DMS79 (cell line): ENCODE results near the gene PTGR3.
A peak's percentile ranks its signal among the peaks of the same experiment; 100 is the strongest.

Experiments
- DNase-seq: peaks from one replicate; lab custom pipeline; 2025; lab: John Stamatoyannopoulos, UW

PTGR3 gene, protein sequence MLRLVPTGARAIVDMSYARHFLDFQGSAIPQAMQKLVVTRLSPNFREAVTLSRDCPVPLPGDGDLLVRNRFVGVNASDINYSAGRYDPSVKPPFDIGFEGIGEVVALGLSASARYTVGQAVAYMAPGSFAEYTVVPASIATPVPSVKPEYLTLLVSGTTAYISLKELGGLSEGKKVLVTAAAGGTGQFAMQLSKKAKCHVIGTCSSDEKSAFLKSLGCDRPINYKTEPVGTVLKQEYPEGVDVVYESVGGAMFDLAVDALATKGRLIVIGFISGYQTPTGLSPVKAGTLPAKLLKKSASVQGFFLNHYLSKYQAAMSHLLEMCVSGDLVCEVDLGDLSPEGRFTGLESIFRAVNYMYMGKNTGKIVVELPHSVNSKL

DNA sequence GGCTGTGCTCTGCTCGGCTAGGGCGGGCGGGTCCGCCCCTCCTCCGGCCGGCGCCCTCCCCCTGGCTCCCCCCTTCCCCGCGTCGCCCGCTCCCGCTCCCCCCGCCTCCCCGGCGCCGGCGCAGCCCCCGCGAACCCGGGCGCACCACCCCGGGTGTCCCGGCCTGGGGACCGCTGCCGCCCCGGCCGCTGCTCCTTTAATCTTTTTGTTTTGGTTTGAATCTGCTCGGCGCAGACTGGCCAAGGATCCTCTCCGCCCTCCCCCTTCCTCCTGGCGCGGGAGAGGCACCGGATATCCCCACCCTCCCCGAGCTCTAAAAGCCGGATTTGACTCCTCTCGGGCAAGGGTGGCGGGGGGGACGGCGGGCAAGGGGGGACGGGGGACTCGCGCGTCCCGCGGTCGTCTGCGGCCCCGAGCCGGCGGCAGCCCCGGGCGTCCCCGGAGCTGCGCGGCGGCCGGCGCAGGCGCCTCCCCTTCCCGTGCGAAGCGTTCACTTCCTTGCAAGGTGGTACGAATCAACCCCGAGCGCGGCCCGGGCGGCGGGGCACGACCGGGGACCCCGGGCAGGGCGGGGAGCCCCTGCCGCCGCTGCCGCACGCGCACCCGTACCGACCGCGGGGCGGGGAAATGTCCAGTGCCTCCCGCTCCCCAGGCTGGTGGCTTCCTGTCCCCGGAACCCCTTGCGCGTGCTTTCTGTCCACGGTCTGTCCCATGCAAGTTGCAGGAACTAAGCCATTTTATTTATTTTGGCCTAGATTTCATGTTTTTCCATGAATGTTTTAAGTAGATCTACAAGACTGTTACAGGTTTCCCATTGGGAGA, at the start of gene PTGR3:
TSS of gene PTGR3 (minus strand) at position 11 of the 822 bp plus-strand sequence. CDS start 81 bp downstream, outside the sequence.
- peak; percentile 64 for DNase-seq

DNA sequence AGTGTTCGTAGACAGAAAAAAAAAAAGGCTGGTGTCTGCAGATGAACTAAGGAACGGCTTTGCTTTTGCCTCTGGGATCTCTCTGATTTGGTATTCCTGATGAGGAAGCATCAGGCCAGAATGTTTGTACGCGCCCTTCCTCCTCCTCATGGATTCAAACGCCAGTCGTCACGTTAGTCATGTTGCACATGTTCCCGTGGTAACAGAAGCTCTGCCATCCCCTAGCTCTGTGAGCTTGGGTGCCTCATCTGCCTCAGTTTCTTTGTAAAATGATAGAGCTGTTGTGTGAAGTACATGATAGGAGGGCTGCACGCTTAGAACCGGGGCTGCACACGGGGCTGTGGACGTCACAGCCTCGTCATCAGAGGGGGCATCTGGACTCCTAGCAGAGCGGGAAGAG, 48.7 kb upstream of the PTGR3 start:
- no peak for DNase-seq

DNA sequence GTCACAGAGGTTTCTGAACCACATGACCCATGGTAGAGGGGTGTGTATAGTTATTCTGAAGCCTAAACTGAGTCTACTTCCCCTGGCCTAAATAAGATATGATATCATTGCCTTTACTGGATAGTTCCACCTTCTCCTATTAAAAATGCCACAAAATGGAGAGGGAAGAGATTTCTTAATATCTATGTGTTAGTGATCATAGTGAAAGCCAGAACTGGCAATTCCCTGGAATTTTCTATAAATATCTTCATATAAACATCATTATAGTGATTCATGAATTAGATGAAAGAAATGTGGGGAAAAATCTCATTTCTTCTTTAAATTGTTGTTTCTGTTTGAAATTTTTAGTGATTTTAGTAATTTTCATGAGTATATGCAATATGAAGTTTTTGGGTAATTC, 47.4 kb upstream of the PTGR3 start:
- DNase-seq = no peak

DNA sequence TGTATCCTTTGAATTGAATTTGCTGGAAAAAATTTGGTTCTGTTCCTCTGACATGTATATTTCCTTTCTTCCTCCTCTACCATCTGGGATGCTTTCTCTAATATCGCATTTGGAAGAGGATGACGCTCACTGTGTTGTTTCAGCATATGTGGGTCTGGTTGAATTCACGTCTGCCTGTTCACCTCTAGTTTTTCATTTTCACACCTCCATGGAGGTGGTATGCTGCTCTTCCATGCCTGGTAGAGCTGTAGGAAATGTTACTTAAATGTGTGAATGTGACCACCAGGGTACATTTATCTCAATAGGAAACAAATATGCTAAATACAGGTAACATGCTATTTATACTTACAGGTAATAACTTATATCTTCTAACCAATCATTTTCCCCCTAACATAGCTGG, 46.2 kb upstream of the PTGR3 start:
- DNase-seq = no peak

DNA sequence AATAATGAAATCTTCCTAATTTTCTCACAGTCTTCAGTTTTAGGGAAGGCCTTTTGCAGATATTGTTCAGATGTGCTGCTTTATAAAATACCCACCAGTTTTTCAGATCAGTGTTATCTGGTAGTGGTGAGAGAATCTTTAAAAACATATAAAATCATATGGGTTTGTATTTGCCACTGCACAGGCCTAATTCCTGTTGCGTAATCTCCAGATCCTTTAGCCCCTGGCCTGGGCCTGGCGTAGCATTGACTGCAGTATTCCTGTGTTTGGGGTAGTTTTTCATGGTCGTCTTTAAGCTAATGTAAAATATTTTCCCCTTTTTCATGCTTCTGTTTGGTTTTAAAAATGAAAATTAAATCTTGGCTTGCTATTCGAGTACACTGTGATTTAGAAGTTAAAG, 44.8 kb upstream of the PTGR3 start:
- no peak for DNase-seq

DNA sequence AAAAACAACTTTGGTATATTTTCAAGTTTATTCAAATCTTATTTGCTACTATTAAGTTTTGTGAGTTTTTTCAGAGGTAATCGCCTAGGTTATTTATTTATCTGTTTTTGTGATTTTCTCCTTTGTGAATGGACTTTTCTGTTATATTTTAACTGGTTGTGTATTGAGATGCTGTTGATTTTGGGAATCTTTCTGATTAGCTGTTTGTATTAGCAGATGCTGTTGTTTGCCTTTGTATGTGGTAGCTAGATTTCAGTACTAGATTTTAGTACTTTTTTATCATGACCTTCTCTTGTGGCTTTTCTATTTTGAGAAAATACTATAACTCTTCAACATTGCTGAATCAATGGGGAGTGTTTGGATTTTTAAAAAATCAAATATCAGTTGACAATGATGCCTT, 44.1 kb upstream of the PTGR3 start:
- no peak for DNase-seq

DNA sequence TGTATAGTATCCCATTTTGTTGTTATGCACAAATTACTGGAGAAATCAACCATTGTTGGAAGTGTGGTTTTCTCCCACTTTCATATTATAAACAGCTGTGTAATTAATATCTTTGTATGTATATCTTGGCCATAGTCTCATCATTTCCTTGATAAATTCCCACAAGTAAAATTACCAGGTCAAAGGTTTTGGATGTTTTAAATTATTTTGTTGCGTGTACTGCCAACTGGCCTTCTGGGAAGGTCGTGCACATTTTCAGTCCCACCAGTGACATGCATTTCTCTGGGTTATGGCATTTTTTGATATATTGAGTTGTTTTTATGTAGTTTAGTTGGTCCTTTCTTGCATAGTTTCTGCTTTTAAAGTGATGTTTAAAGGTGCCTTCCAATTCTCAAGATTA, 43.2 kb upstream of the PTGR3 start:
- no peak for DNase-seq

DNA sequence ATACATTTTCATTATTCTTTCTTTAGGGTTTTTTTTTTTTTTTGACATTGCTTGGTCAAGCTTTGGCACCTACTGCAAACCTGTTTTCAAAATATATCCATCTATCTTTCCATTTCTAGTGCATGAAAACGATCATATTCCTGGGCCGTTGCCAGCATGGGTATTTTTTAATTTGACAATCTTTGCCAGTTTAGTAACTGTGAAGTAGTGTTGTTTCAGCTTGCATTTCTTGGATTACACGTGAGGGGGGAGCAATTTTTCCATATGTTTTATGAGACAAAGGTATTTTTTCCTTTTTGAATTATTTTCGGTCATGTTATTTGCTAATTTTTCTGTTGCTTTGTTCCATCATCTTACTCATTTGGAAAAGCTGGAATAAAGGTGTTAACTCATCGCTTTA, 42.5 kb upstream of the PTGR3 start:
- DNase-seq = no peak

DNA sequence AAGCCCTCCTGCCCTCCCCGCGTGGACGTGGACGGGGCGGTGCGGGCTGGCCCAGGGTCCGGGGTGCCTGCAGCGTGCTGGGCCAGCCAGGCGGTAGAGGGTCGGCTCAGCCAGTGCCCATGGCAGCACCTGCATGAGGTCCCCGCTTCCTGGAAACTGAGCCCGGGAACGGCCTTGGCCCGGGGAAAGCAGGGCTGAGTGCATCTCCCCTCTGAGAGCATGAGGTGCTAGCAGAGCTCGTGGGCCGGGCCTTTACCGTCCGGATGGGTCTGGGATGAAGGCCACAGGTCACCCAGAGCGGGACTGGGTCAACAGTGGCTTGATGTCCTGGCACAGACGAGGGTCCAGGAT, 41.5 kb upstream of the PTGR3 start:
- DNase-seq = no peak

DNA sequence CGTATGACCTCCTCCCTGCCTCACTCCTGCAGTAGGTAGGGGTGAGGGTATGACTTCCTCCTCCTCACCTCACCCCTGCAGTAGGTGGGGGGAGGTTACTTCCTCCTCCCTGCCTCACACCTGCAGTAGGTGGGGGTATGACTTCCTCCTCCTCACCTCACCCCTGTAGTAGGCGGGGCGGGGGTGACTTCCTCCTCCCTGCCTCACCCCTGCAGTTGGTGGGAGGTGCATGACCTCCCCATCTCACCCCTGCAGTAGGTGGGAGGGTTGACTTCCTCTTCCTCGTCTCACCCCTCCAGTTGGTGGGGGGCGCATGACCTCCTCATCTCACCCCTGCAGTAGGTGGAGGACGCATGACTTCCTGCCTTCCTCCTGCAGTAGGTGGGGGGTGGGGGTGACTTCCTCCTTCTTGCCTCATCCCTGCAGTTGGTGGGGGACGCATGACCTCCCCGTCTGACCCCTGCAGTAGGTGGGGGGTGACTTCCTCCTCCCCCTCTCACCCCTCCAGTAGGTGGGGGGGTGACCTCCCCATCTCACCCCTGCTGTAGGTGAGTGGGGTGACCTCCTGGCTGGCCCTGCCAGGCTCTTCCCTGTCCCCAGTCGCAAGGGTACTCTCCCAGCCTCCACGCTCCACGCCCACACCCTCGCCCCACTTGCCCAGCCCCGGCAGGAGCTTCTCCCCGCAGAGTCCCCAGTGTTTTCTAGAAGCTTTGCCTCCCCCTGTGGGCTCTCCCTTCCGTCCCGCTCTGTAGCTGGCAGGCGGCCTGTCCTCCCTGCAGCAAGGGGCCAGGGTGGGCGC, 40.9 kb upstream of the PTGR3 start:
- DNase-seq = no peak

DNA sequence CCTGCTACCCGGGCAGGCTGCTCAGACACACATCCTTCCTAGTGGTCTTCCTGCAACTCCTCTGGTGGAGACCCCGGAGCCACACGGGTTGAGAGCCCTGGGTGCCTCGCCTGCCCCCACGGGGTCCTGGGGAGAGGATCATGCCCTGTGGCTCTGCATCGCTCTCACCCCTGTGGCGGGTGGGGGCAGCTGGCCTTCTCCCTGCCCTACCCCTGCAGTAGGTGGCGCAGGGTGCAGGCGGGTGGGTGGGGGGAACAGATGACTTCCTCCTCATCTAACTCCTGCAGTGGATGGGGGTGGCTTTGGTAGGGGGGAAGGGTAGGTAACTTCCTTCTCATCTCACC, 40.2 kb upstream of the PTGR3 start:
- DNase-seq = no peak

DNA sequence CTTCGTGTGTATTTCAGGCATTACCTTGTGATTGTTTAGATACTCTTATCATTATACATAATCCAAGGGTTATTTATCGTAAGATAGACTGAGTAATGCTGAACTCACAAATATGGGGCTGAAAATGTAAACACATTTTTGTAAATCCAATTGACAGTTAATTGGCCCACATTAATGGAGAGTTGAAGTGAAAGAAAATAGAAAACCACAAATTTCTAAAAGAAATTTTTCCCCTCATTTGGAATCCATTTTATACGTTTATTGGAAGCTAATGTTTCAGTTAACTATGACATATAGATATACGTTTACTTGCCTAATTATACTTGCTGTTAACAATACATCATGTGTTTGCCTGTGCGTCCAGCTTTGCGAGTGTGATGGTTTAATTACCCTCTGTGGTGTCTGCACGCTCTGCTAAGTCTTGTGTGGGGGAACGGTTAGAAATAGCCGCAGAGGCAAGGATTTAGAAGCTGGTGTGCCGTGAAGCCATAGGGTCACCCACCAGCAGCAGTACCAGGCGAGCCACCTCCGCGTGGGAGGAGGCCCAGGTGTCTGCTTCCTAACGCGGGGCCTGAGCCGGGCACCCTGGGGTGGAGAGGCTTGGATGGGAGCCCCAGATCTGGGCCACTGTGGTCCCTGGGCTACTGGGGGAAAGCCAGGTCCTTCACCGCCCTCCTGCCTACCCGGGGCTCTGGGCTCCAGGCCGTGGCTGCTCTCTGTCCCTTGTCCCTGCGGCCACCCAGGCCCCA, 39.7 kb upstream of the PTGR3 start:
- no peak for DNase-seq

DNA sequence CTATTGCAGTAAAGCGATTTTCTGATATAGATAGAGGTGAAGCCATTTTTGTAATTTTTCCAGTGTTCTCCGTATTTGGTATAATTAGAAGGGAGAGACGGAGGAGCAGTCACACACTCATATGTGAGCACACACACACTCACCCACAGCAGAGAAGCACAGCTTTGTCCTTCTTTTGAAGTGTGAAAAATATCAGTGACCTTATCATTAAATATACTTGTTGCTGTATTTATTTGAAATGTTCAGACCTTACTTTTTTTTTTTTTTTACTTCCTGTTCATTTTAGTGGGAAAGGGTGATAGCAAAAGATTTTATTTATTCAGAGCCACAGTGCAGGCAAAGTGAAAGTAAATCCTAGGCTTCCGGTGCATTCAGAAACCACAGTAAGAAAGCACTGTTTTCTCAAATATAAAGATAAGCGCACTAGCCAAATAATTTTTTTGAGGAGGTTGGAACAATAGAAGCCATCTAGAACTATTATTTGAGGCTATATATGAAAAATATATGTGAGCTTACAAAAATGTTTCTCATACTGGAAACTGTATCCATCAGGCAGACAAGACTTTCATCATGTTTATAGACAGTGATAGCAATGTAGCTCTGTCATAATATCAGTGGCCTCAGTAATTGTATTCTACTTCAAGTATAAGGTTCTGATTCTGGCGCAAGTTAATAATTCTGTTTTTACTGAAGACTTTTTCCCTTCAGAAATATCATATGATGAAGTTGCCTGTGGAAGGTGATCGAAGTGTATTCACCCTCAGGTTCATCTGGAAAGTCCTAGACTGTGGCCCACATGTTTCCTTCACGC, 38.9 kb upstream of the PTGR3 start:
- peak; percentile 15 for DNase-seq

DNA sequence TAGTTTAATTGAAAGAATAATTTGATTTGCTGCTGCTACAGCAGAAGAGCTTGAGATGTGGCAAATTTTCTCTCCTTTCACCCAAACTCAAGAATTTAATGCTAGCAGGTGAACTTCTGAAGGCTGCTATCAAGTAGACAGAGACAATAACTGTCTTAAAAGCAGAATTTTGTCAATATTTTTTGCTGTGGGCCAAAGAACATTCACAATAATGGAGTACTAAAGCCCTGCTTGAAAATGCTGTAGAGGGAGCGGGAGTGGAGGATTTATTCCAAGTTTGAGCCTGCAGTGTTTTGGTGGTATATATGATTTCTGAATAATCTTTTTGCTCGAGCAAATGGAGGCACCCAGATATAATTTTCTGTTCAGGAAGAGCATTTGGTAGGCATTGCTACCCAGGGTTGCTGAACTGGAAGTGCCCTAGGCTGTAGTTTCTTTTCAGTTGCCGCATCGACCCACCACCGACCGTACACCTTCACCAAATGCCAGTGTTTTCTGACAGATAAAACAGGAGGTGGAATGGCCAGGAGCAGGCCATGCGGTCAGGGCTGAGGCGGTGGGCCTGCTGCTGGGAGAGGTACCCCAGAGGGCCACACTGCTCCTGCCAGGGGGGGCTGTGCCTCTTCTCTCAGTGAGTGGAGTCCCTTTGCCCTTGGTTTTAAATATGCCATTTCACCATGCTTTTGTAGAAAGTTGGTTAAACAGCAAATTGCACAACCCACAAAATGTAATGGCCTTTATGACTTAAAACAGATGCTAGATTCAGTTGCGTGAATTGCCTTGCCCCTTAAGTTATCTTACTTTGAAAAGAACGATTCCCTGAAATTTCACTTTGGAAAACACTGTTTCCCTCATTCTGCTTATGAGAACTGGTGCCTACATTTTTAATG, 38.0 kb upstream of the PTGR3 start:
- DNase-seq = no peak

DNA sequence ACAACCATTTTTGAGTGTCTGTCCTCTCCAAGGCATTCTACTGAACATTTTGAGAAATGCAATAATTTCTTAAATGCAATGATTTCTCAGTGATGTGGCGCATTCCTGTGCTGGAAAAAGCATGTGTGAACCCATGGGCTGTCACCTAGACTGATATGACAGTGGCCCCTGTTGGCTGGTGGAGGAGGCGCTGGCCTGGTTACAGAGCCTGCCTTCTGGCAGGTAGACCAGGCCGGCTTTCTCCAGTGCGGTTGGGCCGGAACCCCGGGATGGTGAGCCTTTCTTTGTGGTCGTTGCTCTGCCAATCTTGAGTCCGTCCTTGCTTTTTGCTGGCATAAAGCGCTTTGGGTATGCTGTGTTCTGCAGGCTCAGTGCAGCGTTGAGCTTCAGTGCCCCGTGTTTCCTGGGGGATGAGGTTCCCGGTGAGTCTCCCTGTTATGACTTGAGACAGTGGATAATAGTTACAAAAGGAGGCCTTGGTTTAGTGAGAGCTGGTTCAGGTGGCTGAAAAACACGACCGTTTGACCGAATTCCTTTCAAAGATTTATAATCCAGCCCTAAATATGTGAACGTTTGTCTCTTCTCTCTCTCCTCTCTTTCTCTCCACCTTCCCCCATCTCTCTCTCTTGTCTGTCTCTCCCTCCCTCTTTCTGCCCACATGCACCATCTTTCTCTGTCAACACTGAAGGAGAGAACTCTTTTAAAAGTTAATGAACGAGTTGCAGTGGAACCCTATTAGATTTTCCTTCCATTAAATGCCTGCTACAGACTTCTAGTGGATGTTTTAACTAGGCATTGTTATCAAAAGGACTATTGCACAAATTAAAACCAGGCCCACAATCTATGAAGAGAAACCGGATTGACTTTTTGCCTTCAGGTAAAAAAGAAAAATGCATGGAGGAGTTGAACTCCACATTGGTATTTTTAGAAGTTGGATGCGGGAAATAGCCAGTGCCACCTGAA, 35.7 kb upstream of the PTGR3 start:
- no peak for DNase-seq

DNA sequence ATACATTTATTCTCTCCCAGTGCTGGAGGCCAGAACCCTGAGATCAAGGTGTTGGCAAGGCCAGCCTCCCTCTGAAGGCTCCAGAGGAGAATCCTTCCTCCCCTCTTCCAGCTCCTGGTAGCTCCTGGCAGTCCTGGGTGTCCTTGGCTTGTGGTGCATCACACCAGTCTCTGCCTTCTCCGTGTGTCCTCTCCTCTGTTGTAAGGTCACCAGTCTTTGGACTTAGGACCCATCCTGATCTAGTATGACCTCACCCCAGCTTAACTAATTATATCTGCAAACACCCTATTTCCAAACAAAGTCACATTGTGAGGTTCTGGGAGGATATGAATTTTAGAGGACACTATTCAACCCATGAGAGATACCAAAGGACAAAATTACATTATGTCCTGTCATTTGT, 32.8 kb upstream of the PTGR3 start:
- DNase-seq = no peak

DNA sequence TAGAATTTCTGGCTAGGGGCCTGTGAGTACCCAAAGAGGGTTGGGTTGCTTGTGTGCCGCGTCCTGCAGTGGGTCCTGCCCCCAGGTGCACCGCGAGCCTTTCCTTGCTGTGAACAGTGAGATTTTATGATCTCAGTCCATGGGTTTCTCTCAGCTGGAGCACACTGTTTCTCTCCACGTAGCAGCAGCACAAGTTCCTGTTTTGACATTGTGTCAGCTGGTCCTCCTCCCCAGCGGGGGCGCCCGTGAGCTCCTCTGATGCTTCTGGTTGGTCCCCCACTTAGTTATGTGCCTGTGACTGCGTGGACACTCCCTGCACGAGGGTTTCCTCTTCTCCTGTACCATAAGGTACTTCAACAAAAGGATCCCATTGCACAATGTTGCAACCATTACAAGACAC, 31.5 kb upstream of the PTGR3 start:
- no peak for DNase-seq

DNA sequence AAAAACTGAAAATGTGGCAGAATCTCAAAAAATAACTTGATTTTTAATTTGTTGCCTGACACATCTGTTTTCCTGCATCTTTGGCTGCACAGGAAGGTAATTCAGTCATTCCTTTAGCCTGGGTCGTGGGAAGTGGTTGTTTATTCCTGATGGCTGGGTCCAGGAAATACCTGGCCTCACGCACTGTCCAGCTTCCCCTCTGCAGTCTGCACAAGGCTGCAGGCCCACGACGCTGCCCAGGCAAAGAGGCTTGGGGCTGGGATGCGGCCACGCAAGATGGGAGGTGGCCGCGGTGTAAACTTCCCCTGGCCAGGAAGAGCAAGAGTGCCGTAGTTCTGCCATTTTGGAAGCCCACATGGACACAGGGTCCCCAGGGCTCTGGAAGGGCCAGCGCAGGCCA, 29.8 kb upstream of the PTGR3 start:
- no peak for DNase-seq

DNA sequence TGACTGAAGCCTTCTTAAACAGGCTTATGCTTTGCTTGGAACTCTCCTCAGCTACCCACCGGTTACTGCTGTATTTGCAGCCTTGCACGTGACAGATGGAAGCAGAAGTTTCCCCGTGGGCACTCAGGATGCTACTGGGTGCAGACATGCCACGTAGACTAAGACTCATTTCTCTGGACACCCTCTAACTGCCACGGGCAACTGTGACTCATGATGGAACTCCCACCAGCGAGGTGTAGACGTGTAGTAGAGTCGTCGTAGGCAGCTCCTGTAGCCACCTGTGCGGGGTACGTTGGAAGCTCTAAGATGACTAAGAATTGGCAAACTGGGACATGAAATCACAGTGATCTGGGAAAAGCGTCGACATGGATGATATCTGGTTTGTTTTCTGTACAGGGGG, 29.2 kb upstream of the PTGR3 start:
- no peak for DNase-seq
